A549 (cell line): ENCODE results near the gene MAGEA4. TPM values are rescaled to one million over a fixed set of nuclear protein-coding genes. Genes with fewer than 3 reads are reported as not detected.

Source experiments
- ATAC-seq, 2 experiments: fragments of 200-7000 bp in 1 of 2; fragments of >200 bp in 1 of 2; cut with Nextera tagmentation in 1 of 2; cut with Tn5 transposase in 1 of 2; 3 replicates each; pipeline versions ENCODE4 v1.8.0 to v1.9.1; 2018 to 2020; ENCODE audit warnings: mild to moderate bottlenecking in 1 of 2, moderate library complexity in 1 of 2
- CTCF ChIA-PET: fragments of 300-600 bp; sonication (Branson Sonifier 250); formaldehyde crosslinking; extraction: SDS; loops from one replicate; lab custom pipeline; 2021; ENCODE audit warnings: antibody characterized with exemption, inconsistent platforms; lab: Yijun Ruan, JAX
- POLR2A ChIA-PET: fragments of 350-600 bp; formaldehyde crosslinking; extraction: SDS; loops from one replicate; lab custom pipeline; 2021; ENCODE audit warnings: antibody characterized with exemption, inconsistent platforms; lab: Yijun Ruan, JAX
- DNase-seq, 2 experiments: peaks; one replicate each; pipeline versions ENCODE4 v3.0.0 to v3.0.0-alpha.2; 2011 to 2016; ENCODE audit warnings: low read depth in 1 of 2, low spot score in 1 of 2
- FAIRE-seq: peaks from 2 replicates; lab custom pipeline; 2011; peaks lifted over from hg19 to GRCh38; lab: Jason Lieb, UNC
- H3K27ac ChIP-seq, 2 experiments: fragments of >200 bp; sonication (Bioruptor Twin); formaldehyde crosslinking; 3 replicates each; pipeline ENCODE4 v1.5.1; 2016 to 2017
- H3K4me1 ChIP-seq: fragments of >200 bp; sonication (Bioruptor Twin); formaldehyde crosslinking; 3 replicates; pipeline ENCODE4 v1.6.1; 2016
- H3K4me2 ChIP-seq: fragments of >200 bp; sonication (Bioruptor Twin); formaldehyde crosslinking; 3 replicates; pipeline ENCODE4 v1.6.1; 2016
- H3K4me3 ChIP-seq: fragments of >200 bp; sonication (Bioruptor Twin); formaldehyde crosslinking; 3 replicates; pipeline ENCODE4 v1.5.1; 2016
- H3K9me3 ChIP-seq: fragments of >200 bp; sonication (Bioruptor Twin); formaldehyde crosslinking; 3 replicates; pipeline ENCODE4 v1.6.1; 2016
- CBX8 ChIP-seq: fragments of 200-600 bp; sonication (generic); IDR thresholded peaks from 2 replicates; pipeline ENCODE4 v1.6.1; 2016
- CEBPB ChIP-seq, 2 experiments: fragments of >200 bp in 1 of 2; sonication (Bioruptor Twin) in 1 of 2; formaldehyde crosslinking in 1 of 2; IDR thresholded peaks; 2 replicates each; pipeline ENCODE4 v1.6.1; 2012 to 2016
- CHD2 ChIP-seq: fragments of 150-350 bp; IDR thresholded peaks from 2 replicates; pipeline ENCODE4 v1.6.1; 2014; ENCODE audit warnings: low read length; ENCODE audit not compliant: partially characterized antibody
- E2F6 ChIP-seq: IDR thresholded peaks from 2 replicates; pipeline ENCODE4 v1.6.1; 2012; ENCODE audit warnings: low read depth, borderline replicate concordance
- ELK1 ChIP-seq: fragments of 150-350 bp; IDR thresholded peaks from 2 replicates; pipeline ENCODE4 v1.6.1; 2014; ENCODE audit warnings: low read depth, mild to moderate bottlenecking, low read length
- EP300 ChIP-seq, 2 experiments: fragments of >200 bp; sonication (Bioruptor Twin); formaldehyde crosslinking; IDR thresholded peaks; 2 replicates in 1 of 2; 3 replicates in 1 of 2; pipeline ENCODE4 v1.6.1; 2016 to 2017
- ESRRA ChIP-seq: fragments of 150-350 bp; IDR thresholded peaks from 2 replicates; pipeline ENCODE4 v1.6.1; 2014; ENCODE audit warnings: mild to moderate bottlenecking, low read length, borderline replicate concordance
- FOSL2 ChIP-seq, 2 experiments: fragments of 450-650 bp in 1 of 2; fragments of >200 bp in 1 of 2; sonication (Bioruptor Twin) in 1 of 2; formaldehyde crosslinking; IDR thresholded peaks; 2 replicates each; pipeline versions ENCODE4 v1.5.0 to v1.6.1; 2016 to 2020; ENCODE audit warnings: mild to moderate bottlenecking in 1 of 2, moderate library complexity in 1 of 2
- GATA3 ChIP-seq: IDR thresholded peaks from 2 replicates; pipeline ENCODE4 v1.6.1; 2012; ENCODE audit warnings: borderline replicate concordance
- HDAC2 ChIP-seq: fragments of 200-600 bp; sonication (generic); IDR thresholded peaks from 2 replicates; pipeline ENCODE4 v1.6.1; 2016
- HES2 ChIP-seq: fragments of >200 bp; sonication (Bioruptor Twin); formaldehyde crosslinking; IDR thresholded peaks from 2 replicates; pipeline ENCODE4 v1.6.1; 2016
- HOXB13 ChIP-seq: fragments of 250-450 bp; sonication (Bioruptor Pico); IDR thresholded peaks from 2 replicates; pipeline ENCODE4 v1.5.0; 2020; ENCODE audit warnings: low read depth, mild to moderate bottlenecking, moderate library complexity
- JUN ChIP-seq, 2 experiments: fragments of >200 bp; sonication (Bioruptor Twin); formaldehyde crosslinking; IDR thresholded peaks; 2 replicates in 1 of 2; 3 replicates in 1 of 2; pipeline ENCODE4 v1.6.1; 2016 to 2017
- JUNB ChIP-seq: fragments of >200 bp; sonication (Bioruptor Twin); formaldehyde crosslinking; IDR thresholded peaks from 2 replicates; pipeline ENCODE4 v1.6.1; 2016
- MAFK ChIP-seq: fragments of 450-650 bp; IDR thresholded peaks from 2 replicates; pipeline ENCODE4 v1.6.1; 2014; ENCODE audit not compliant: partially characterized antibody
- MAX ChIP-seq: IDR thresholded peaks from 2 replicates; pipeline ENCODE4 v1.6.1; 2012
- MYC ChIP-seq: IDR thresholded peaks from 2 replicates; pipeline ENCODE4 v1.6.1; 2012; ENCODE audit warnings: mild to moderate bottlenecking, inconsistent platforms, low read length, improper control_type of control experiment, borderline replicate concordance
- NPAS2 ChIP-seq: fragments of 250-450 bp; sonication (Bioruptor Pico); IDR thresholded peaks from 2 replicates; pipeline ENCODE4 v1.8.0; 2022; ENCODE audit warnings: mild to moderate bottlenecking, moderate library complexity, borderline replicate concordance
- NR3C1 ChIP-seq: fragments of >200 bp; sonication (Bioruptor Twin); formaldehyde crosslinking; IDR thresholded peaks from 3 replicates; pipeline ENCODE4 v1.6.1; 2017
- PHF8 ChIP-seq: fragments of 200-600 bp; sonication (generic); IDR thresholded peaks from 2 replicates; pipeline ENCODE4 v1.6.1; 2016; ENCODE audit warnings: low read depth, mild to moderate bottlenecking, antibody characterized with exemption, moderate library complexity, borderline replicate concordance
- RAD21 ChIP-seq, 2 experiments: fragments of >200 bp in 1 of 2; sonication (Bioruptor Twin) in 1 of 2; formaldehyde crosslinking in 1 of 2; IDR thresholded peaks in 1 of 2; conservative IDR thresholded peaks in 1 of 2; 2 replicates in 1 of 2; 3 replicates in 1 of 2; pipeline ENCODE4 v1.6.1; 2012 to 2018; ENCODE audit warnings: inconsistent platforms in 1 of 2
- RARB ChIP-seq: fragments of 250-450 bp; sonication (Bioruptor Pico); IDR thresholded peaks from 2 replicates; pipeline ENCODE4 v1.8.0; 2021; ENCODE audit warnings: mild to moderate bottlenecking, moderate library complexity
- RCOR1 ChIP-seq: fragments of 150-350 bp; IDR thresholded peaks from 2 replicates; pipeline ENCODE4 v1.6.1; 2014; ENCODE audit warnings: antibody characterized with exemption, low read length, low read depth
- REST ChIP-seq: fragments of 200-600 bp; sonication (generic); IDR thresholded peaks from 2 replicates; pipeline ENCODE4 v1.6.1; 2016; ENCODE audit warnings: antibody characterized with exemption, mild to moderate bottlenecking, moderate library complexity
- TFCP2L1 ChIP-seq: fragments of 250-450 bp; sonication (Bioruptor Pico); IDR thresholded peaks from 2 replicates; pipeline ENCODE4 v1.5.0; 2021; ENCODE audit warnings: mild to moderate bottlenecking
- USF2 ChIP-seq: fragments of 450-650 bp; IDR thresholded peaks from 2 replicates; pipeline ENCODE4 v1.6.1; 2014; ENCODE audit warnings: antibody characterized with exemption
- ZC3H11A ChIP-seq: fragments of 450-650 bp; IDR thresholded peaks from 2 replicates; pipeline ENCODE4 v1.6.1; 2014; ENCODE audit warnings: antibody characterized with exemption, mild to moderate bottlenecking
- ZNF302 ChIP-seq: fragments of 250-450 bp; sonication (Bioruptor Pico); IDR thresholded peaks from 2 replicates; pipeline ENCODE4 v1.9.0; 2021; ENCODE audit warnings: inconsistent platforms, mild to moderate bottlenecking, moderate library complexity
- WGBS: methylation state at CpG from one replicate; pipeline ENCODE4 v1.1.6; 2017; ENCODE audit errors: missing lambda C conversion rate; 5-methylcytosine and 5-hydroxymethylcytosine counted together
- polyA minus RNA-seq: library from RNA; depleted of rRNA, polyadenylated mRNA; stranded (reverse); fragments of >200 nt; gene quantifications from 2 replicates; pipeline ENCODE4 v1.2.3, GENCODE V29; 2011; rRNA and poly(A)+ RNA removed
- polyA plus RNA-seq, 4 experiments: library from polyadenylated mRNA; depleted of rRNA in 3 of 4; stranded (reverse); fragments of >200 nt; fragmentation: RNase III in 1 of 4; extraction: RNeasy Plus Mini Kit Qiagen cat#74134 plus additional on column Dnase treatment in 1 of 4; gene quantifications; 2 replicates in 3 of 4; 3 replicates in 1 of 4; pipeline ENCODE4 v1.2.3, GENCODE V29; 2011 to 2017

The MAGEA4 gene
- polyA plus RNA-seq (2011; rRNA removed), result 0.05 TPM in 1 of 2 replicates, not detected in the other
- polyA plus RNA-seq (2012; cell fraction: cytosol; rRNA removed), result 0.03 and 0.05 TPM in 2 replicates
- not detected in 2 replicates for polyA plus RNA-seq (2012; cell fraction: nucleus; rRNA removed)
- polyA plus RNA-seq (2017; fragmentation: RNase III; extraction: RNeasy Plus Mini Kit Qiagen cat#74134 plus additional on column Dnase treatment), result not detected in 3 replicates
- not detected in 2 replicates for polyA minus RNA-seq

- Histone ChIP-seq H3K4me3 (no peak within 1 kb of the TSS), H3K4me1 (no peaks in the 10 kb centered on the region), H3K4me2 (no peak within 1 kb of the TSS), H3K9me3 (no peaks in the 10 kb centered on the region), H3K27ac (no peak within 1 kb of the TSS)
- ChIA-PET CTCF (no interaction called here), POLR2A (no interaction called here)
- no peak for FAIRE-seq
- no peak for ATAC-seq
- TF ChIP-seq HOXB13 (CRISPR knock-in tag), result no peak
- no peak for TF ChIP-seq CHD2
- TF ChIP-seq RAD21 (conservative IDR thresholded peaks at IDR 0.05 in 1 of 2, IDR thresholded peaks at IDR 0.05 in 1 of 2), result no peak
- no peak for TF ChIP-seq HES2
- no peak for TF ChIP-seq ZC3H11A
- no peak for TF ChIP-seq REST
- TF ChIP-seq ZNF302 (CRISPR knock-in tag), result no peak
- no peak for TF ChIP-seq MAFK
- TF ChIP-seq NR3C1, result no peak
- TF ChIP-seq HDAC2, result no peak
- TF ChIP-seq NPAS2, result no peak
- no peak for TF ChIP-seq TFCP2L1 (CRISPR knock-in tag)
- no peak for TF ChIP-seq ESRRA
- no peak for TF ChIP-seq ELK1
- no peak for TF ChIP-seq CBX8
- TF ChIP-seq E2F6, result no peak
- TF ChIP-seq EP300 (IDR thresholded peaks at IDR 0.05), result no peak
- TF ChIP-seq GATA3, result no peak
- TF ChIP-seq RCOR1, result no peak
- WGBS, result no CpG with 5 or more reads among the region's 11 CpGs
- DNase-seq, result no peak
Observed at GRCh38 chrX:151912780-151913179, at the start of gene MAGEA4. Gene MAGEA4, plus strand, starts transcription at chrX:151912889. Its CDS starts 10,776 bp downstream, at chrX:151923665.

- peak; percentile 97 for FAIRE-seq
Observed at GRCh38 chrX:151870602-151871001, 42.1 kb upstream of the MAGEA4 start.

More at GRCh38 chrX:151870602-151871001, 42.1 kb upstream of the MAGEA4 start:
- peak overlapping the region; percentile 83 for H3K4me2 ChIP-seq
- peaks cover 21% of the 10 kb centered on the region for H3K9me3 ChIP-seq
- H3K4me1 ChIP-seq, result peaks cover 40% of the 10 kb centered on the region
- peak overlapping the region; percentile 96 to 97 for H3K27ac ChIP-seq
- 0% methylated on average over 1 of the region's 1 CpG for WGBS
- H3K4me3 ChIP-seq, result no peak overlapping the region
- DNase-seq, result peak; percentile 35 to 70
- ChIA-PET CTCF (interaction anchor here (0.8 to 1.6 kb wide), 4 partner anchors 42 to 168 kb away, joined by 3 to 6 read pairs (median 4); no protein-coding TSS in a partner anchor), POLR2A (interaction anchor here (1.1 to 1.6 kb wide), 4 partner anchors 32 to 117 kb away, joined by 3 to 8 read pairs (median 6); no protein-coding TSS in a partner anchor)
- peak; percentile 82 to 84 for ATAC-seq
- 0 out of 5 replicates have a peak, but pooled peaks of 1 of the 2 experiments have one; percentile 19 for TF ChIP-seq RAD21 (conservative IDR thresholded peaks at IDR 0.05 in 1 of 2, IDR thresholded peaks at IDR 0.05 in 1 of 2)
- no peak for TF ChIP-seq CHD2
- TF ChIP-seq PHF8, result no peak
- TF ChIP-seq USF2, result no peak
- TF ChIP-seq MAX, result peak; percentile 24; the same call in 1 of the 2 replicates
- no peak for TF ChIP-seq HOXB13 (CRISPR knock-in tag)
- no peak for TF ChIP-seq JUN (IDR thresholded peaks at IDR 0.05)
- TF ChIP-seq ELK1, result no peak
- peak; percentile 70 for TF ChIP-seq FOSL2 (IDR thresholded peaks at IDR 0.05)
- peak; percentile 85 for TF ChIP-seq FOSL2 (CRISPR knock-in tag; IDR thresholded peaks at IDR 0.05)
- 0 out of 2 replicates have a peak, but pooled peaks have one; percentile 44 for TF ChIP-seq JUNB
- no peak for TF ChIP-seq RARB
- TF ChIP-seq CEBPB (IDR thresholded peaks at IDR 0.05), result peak in 1 of 2 experiments; percentile 53; a peak in 2 of 4 replicates
- TF ChIP-seq GATA3, result peak; percentile 63; the same call in 1 of the 2 replicates
- TF ChIP-seq MYC, result no peak
